ENCODE data around the gene B4GALT2. TPM values are rescaled to one million over a fixed set of nuclear protein-coding genes. Genes with fewer than 3 reads are reported as not detected.

Gene B4GALT2
- total RNA-seq, 1 donor, result 99.5 TPM

DNA sequence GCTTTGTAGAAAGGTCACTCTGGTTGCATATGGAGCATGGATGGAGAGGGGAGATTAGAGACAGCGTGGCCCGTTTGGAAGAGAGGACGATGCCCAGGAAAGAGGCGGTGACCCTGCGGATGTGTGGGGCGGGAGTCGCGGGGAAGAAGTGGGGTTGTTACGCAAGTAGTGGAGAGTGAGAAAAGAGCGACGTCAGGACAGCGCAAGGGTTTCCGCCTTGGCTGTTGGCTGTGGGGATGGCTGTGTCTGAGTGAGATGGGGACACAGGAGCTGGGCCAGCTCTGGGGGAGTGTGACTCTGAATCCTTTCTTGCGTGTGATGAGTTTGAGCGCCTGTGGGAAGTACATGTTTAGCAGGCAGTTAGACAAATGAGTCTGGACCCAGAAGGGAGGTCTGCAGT, 3.8 kb downstream of the B4GALT2 start:
- H3K4me3 ChIP-seq (ENCODE audit: insufficient read depth, low read length), result no peak overlapping the region
- H3K79me2 ChIP-seq (ENCODE audit: insufficient read depth, low read length), result peaks cover 51% of the 10 kb centered on the region
- H3K4me2 ChIP-seq (ENCODE audit: insufficient read depth, low read length), result no peak overlapping the region
- H3K36me3 ChIP-seq (ENCODE audit: insufficient read depth, low read length), result peaks cover 33% of the 10 kb centered on the region
- no peak overlapping the region for H2AFZ ChIP-seq (ENCODE audit: low read length)
- no peak overlapping the region for H3K27ac ChIP-seq (ENCODE audit: low read depth, low read length)
- no peaks in the 10 kb centered on the region for H3K9me3 ChIP-seq (ENCODE audit: low read depth, low read length)
- no peaks in the 10 kb centered on the region for H3K27me3 ChIP-seq (ENCODE audit: insufficient read depth, low read length)
- DNase-seq (ENCODE audit: insufficient read length, low spot score, missing footprints), result peak; percentile 42
- H4K20me1 ChIP-seq (ENCODE audit: insufficient read depth, low read length), result peaks cover 41% of the 10 kb centered on the region
- peaks cover 26% of the 10 kb centered on the region for H3K4me1 ChIP-seq (ENCODE audit: insufficient read depth, low read length)
- no peak for TF ChIP-seq CTCF (IDR thresholded peaks at IDR 0.05; ENCODE audit: extremely low read depth, low read depth, low read length)

DNA sequence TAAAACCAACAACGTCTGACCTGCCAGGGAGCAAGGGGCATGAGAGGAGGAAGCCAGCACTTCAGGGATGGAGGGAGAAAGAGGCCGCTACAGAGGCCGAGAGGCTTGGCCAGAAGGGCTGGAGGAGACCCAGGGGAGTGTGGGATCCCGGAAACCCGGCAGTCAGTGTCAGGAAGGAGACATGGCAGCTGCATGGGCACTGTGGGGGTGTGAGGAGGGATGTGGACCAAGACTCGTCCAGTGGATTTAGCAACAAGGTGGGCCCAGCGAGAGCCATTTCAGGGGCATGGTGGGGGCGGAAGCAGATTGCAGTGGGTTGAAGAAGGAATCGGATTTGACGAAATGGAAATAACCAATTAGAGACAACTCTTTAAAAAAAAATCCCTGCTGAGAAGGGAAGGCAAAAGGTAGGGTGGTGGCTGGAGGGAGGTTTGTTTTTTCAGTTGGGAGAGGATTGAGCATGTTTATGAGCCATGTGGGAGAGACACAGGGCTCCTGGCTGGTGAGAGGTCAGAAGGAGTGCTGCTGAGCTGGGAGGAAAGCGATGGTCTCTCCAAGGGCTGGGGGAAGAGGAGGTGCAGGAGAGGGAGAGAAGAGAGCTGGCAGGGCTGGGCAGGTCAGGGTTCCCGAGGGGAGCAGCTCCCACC, 4.4 kb downstream of the B4GALT2 start:
- Histone ChIP-seq H3K27ac (ENCODE audit: low read depth, low read length) (no peak overlapping the region), H3K4me1 (ENCODE audit: insufficient read depth, low read length) (peaks cover 20% of the 10 kb centered on the region), H3K27me3 (ENCODE audit: insufficient read depth, low read length) (no peaks in the 10 kb centered on the region), H3K79me2 (ENCODE audit: insufficient read depth, low read length) (peaks cover 46% of the 10 kb centered on the region), H4K20me1 (ENCODE audit: insufficient read depth, low read length) (peaks cover 37% of the 10 kb centered on the region), H3K36me3 (ENCODE audit: insufficient read depth, low read length) (peaks cover 31% of the 10 kb centered on the region), H3K4me2 (ENCODE audit: insufficient read depth, low read length) (no peak overlapping the region), H3K4me3 (ENCODE audit: insufficient read depth, low read length) (no peak overlapping the region), H2AFZ (ENCODE audit: low read length) (no peak overlapping the region), H3K9me3 (ENCODE audit: low read depth, low read length) (no peaks in the 10 kb centered on the region)
- TF ChIP-seq CTCF (IDR thresholded peaks at IDR 0.05; ENCODE audit: extremely low read depth, low read depth, low read length), result no peak
- DNase-seq (ENCODE audit: insufficient read length, low spot score, missing footprints), result peak; percentile 81

- H3K27ac ChIP-seq (ENCODE audit: low read depth, low read length), result no peak overlapping the region
- peaks cover 31% of the 10 kb centered on the region for H3K36me3 ChIP-seq (ENCODE audit: insufficient read depth, low read length)
- H2AFZ ChIP-seq (ENCODE audit: low read length), result no peak overlapping the region
- H3K4me2 ChIP-seq (ENCODE audit: insufficient read depth, low read length), result no peak overlapping the region
- no peak for DNase-seq (ENCODE audit: insufficient read length, low spot score, missing footprints)
- H3K4me3 ChIP-seq (ENCODE audit: insufficient read depth, low read length), result no peak overlapping the region
- H4K20me1 ChIP-seq (ENCODE audit: insufficient read depth, low read length), result peaks cover 37% of the 10 kb centered on the region
- peaks cover 37% of the 10 kb centered on the region for H3K79me2 ChIP-seq (ENCODE audit: insufficient read depth, low read length)
- no peaks in the 10 kb centered on the region for H3K9me3 ChIP-seq (ENCODE audit: low read depth, low read length)
- H3K27me3 ChIP-seq (ENCODE audit: insufficient read depth, low read length), result no peaks in the 10 kb centered on the region
- peaks cover 15% of the 10 kb centered on the region for H3K4me1 ChIP-seq (ENCODE audit: insufficient read depth, low read length)
- TF ChIP-seq CTCF (IDR thresholded peaks at IDR 0.05; ENCODE audit: extremely low read depth, low read depth, low read length), result no peak
These were observed 5.8 kb downstream of the B4GALT2 start for GRCh38 chr1:43984855-43985254.

DNA sequence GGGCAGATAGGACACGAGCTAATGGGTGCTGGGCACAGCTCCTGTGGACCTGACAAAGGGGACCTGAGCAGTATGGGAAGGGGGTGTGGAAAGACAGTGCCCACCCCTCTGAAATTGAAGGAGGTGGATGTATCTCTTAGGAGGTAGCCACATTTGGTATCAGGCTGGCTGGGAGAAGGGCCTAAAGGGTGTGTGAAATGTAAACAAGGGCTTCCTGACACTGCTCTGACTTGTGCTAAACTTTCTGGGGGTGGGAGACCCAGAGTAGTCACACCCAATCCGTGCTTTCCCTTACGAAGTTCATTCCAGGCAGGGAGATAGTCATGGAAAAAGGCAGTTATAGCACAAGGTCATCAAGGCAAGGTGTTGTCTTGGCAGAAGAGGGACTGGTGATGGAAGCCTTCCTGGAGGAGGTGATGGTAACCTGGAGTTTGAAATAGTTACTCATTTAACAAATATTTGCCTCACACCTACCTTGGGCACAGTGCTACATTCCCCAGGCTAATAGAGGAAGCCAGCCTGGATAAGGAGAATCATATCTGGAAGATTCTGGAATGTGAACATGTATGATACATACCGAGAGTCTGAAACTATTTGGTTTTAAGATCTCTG, 7.1 kb downstream of the B4GALT2 start:
- Histone ChIP-seq H3K79me2 (ENCODE audit: insufficient read depth, low read length) (peaks cover 24% of the 10 kb centered on the region), H4K20me1 (ENCODE audit: insufficient read depth, low read length) (peaks cover 30% of the 10 kb centered on the region)

More for the DNA sequence above, 7.1 kb downstream of the B4GALT2 start:
- DNase-seq (ENCODE audit: insufficient read length, low spot score, missing footprints), result no peak
- Histone ChIP-seq H3K27me3 (ENCODE audit: insufficient read depth, low read length) (no peaks in the 10 kb centered on the region), H3K9me3 (ENCODE audit: low read depth, low read length) (no peaks in the 10 kb centered on the region), H2AFZ (ENCODE audit: low read length) (no peak overlapping the region), H3K36me3 (ENCODE audit: insufficient read depth, low read length) (peaks cover 31% of the 10 kb centered on the region), H3K4me1 (ENCODE audit: insufficient read depth, low read length) (peaks cover 11% of the 10 kb centered on the region), H3K4me3 (ENCODE audit: insufficient read depth, low read length) (no peak overlapping the region), H3K4me2 (ENCODE audit: insufficient read depth, low read length) (no peak overlapping the region), H3K27ac (ENCODE audit: low read depth, low read length) (no peak overlapping the region)
- TF ChIP-seq CTCF (IDR thresholded peaks at IDR 0.05; ENCODE audit: extremely low read depth, low read depth, low read length), result no peak
